NT2/D1 (cell line): ENCODE results near the gene DNAL1.

Experiments
- DNase-seq: peaks from one replicate; pipeline ENCODE4 v3.0.0-alpha.2; 2011; ENCODE audit warnings: low read depth, low spot score
- H3K27me3 ChIP-seq: 2 replicates; pipeline ENCODE4 v1.6.0; 2011; ENCODE audit warnings: mild to moderate bottlenecking; ENCODE audit not compliant: insufficient read length, insufficient read depth
- H3K36me3 ChIP-seq: 2 replicates; pipeline ENCODE4 v1.6.1; 2011; ENCODE audit warnings: mild to moderate bottlenecking, low read length, mixed read lengths; ENCODE audit not compliant: insufficient read depth, insufficient read length
- H3K4me1 ChIP-seq: 2 replicates; pipeline ENCODE4 v1.5.1; 2011; ENCODE audit not compliant: insufficient read depth, insufficient read length
- H3K4me3 ChIP-seq: 2 replicates; pipeline ENCODE4 v1.5.1; 2011; ENCODE audit warnings: low read depth; ENCODE audit not compliant: insufficient read length
- H3K9ac ChIP-seq: 2 replicates; pipeline ENCODE4 v1.6.0; 2011; ENCODE audit warnings: low read depth; ENCODE audit not compliant: insufficient read length
- H3K9me3 ChIP-seq: 2 replicates; pipeline ENCODE4 v1.5.1; 2011; ENCODE audit warnings: mild to moderate bottlenecking, low read length; ENCODE audit not compliant: insufficient read depth
- SUZ12 ChIP-seq: IDR thresholded peaks from 2 replicates; pipeline ENCODE4 v1.6.1; 2011; ENCODE audit not compliant: insufficient read length, insufficient read depth; ENCODE audit errors: extremely low read depth
- YY1 ChIP-seq: IDR thresholded peaks from 2 replicates; pipeline ENCODE4 v1.6.1; 2011; ENCODE audit not compliant: insufficient read length, insufficient read depth
- ZNF274 ChIP-seq: IDR thresholded peaks from 2 replicates; pipeline ENCODE4 v1.6.1; 2011; ENCODE audit warnings: mild to moderate bottlenecking, low read depth, low read length

Gene DNAL1

DNA sequence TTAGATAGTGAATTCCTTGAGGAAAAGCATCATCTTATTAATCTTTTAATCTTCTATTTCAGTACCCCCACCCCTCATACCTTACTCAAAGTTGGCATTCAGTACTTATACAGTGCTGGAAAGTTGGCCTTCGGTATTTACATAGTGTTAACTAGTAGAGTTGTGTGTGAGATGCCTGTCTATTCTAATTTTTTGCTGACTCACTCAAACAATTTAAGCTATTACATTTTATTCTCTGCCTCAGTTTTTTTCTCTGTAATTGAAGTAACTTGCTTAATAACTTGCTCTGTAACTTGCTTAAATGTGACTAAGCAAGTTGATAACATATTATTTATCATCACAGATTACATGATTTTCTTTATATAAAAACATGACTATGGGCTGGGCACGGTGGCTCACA lies 20.3 kb downstream of the DNAL1 start:
- Histone ChIP-seq H3K9me3 (no peaks in the 10 kb centered on the region), H3K27me3 (no peaks in the 10 kb centered on the region), H3K4me1 (no peaks in the 10 kb centered on the region), H3K9ac (no peak overlapping the region), H3K36me3 (no peaks in the 10 kb centered on the region), H3K4me3 (no peak overlapping the region)
- no peak for DNase-seq
- TF ChIP-seq YY1, result no peak
- TF ChIP-seq ZNF274, result no peak
- no peak for TF ChIP-seq SUZ12

DNA sequence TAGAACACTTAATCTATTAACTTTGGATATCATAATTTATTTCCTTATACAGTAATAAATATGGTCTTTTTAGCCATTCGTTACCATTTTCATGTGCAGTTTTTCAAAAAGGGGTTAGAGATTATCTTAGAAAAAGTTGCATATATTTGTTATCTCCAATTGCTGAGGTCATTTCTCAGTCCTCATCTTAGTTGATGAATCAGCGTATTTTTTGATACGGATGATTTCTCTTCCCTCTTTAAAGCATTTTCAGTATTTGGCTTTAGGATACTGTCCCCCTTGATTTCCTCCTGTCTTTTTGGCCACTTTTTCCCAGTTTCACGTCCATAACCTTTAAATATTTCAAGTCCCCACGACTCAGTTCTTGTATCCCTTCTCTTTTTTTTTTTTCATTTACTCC lies 21.8 kb downstream of the DNAL1 start:
- H3K4me3 ChIP-seq, result no peak overlapping the region
- H3K9me3 ChIP-seq, result no peaks in the 10 kb centered on the region
- no peak for DNase-seq
- TF ChIP-seq SUZ12 (no peak), YY1 (no peak), ZNF274 (no peak)
- H3K4me1 ChIP-seq, result no peaks in the 10 kb centered on the region
- H3K27me3 ChIP-seq, result no peaks in the 10 kb centered on the region
- no peak overlapping the region for H3K9ac ChIP-seq
- no peaks in the 10 kb centered on the region for H3K36me3 ChIP-seq

DNA sequence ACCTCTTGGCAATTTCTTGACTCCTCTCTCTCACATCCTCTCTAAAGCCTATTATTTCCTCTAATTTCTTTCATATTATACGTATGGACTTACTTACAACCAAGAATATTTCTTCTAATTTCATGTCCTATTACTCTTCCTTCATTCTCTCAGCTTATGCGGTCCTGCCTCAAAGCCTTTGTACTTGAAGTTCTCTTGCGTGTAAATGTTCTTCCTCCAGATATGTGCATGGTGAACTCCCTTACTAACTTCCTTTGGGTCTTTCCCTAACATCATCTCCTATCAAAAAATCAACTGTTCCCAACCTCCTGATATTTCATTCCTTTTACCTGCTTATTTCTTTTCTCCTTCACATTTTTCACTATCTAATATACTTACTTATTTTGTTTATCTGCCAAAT lies 23.1 kb downstream of the DNAL1 start:
- H3K4me3 ChIP-seq, result no peak overlapping the region
- H3K27me3 ChIP-seq, result no peaks in the 10 kb centered on the region
- no peak for DNase-seq
- peaks cover 2% of the 10 kb centered on the region for H3K36me3 ChIP-seq
- no peak for TF ChIP-seq YY1
- H3K9me3 ChIP-seq, result no peaks in the 10 kb centered on the region
- H3K9ac ChIP-seq, result no peak overlapping the region
- H3K4me1 ChIP-seq, result no peaks in the 10 kb centered on the region

DNA sequence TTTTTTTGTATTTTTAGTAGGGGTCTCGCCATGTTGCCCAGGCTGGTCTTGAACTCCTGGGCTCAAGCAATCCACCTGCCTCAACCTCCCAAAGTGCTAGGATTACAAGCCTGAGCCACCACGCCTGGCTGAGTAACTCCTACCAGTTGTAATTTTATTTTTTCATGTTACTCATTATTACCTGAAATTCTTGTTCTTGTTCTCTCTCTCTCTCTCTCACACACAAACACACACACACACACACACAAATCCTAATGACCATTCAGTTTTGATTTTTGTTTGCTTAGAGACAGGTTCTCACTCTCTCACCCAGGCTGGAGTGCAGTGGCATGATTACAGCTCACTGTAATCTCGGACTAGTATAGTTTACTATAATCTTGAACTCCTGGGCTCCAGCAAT lies 30.2 kb downstream of the DNAL1 start:
- Histone ChIP-seq H3K36me3 (peaks cover 2% of the 10 kb centered on the region), H3K9ac (no peak overlapping the region), H3K4me3 (no peak overlapping the region), H3K4me1 (no peaks in the 10 kb centered on the region), H3K27me3 (no peaks in the 10 kb centered on the region), H3K9me3 (no peaks in the 10 kb centered on the region)
- DNase-seq, result no peak
- no peak for TF ChIP-seq YY1
- TF ChIP-seq ZNF274, result no peak
- no peak for TF ChIP-seq SUZ12

DNA sequence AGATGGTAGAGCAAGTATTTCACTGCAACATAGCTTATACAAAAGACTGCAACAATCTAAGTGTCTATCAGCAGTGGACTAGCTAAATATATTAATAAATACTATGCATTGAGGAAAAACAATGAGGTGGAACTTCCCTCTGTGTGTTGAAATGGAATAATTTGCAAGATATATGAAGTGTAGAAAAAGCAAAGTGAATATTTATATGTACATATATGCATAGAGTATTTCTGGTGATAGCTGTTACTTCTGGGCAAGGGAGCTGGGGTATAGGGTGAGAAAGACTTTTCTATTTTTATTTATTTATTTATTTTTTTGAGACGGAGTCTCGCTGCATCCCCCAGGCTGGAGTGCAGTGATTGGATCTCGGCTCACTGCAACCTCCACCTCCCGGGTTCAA lies 33.9 kb downstream of the DNAL1 start:
- H3K4me1 ChIP-seq, result no peaks in the 10 kb centered on the region
- H3K27me3 ChIP-seq, result no peaks in the 10 kb centered on the region
- no peaks in the 10 kb centered on the region for H3K36me3 ChIP-seq
- no peak for TF ChIP-seq YY1
- no peak for TF ChIP-seq ZNF274
- no peak for TF ChIP-seq SUZ12
- H3K9ac ChIP-seq, result no peak overlapping the region
- DNase-seq, result no peak
- H3K9me3 ChIP-seq, result no peaks in the 10 kb centered on the region
- no peak overlapping the region for H3K4me3 ChIP-seq

DNA sequence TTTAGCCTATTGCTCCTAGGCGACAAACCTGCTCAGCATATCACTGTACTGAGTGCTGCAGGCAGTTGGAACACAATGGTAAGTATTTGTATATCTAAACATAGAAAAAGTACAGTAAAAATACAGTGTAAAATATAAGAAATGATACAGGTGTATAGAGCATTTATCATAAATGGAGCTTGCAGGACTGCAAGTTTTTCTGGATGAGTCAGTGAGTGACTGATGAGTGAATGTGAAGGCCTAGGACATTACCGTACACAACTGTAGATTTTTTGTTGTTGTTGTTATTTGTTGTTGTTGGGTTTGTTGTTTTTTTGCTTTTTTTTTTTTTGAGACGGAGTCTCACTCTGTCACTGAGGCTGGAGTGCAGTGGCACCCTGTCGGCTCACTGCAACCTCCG lies 36.0 kb downstream of the DNAL1 start:
- DNase-seq, result no peak
- no peak overlapping the region for H3K4me3 ChIP-seq
- no peaks in the 10 kb centered on the region for H3K9me3 ChIP-seq
- no peak overlapping the region for H3K9ac ChIP-seq
- H3K4me1 ChIP-seq, result no peaks in the 10 kb centered on the region
- TF ChIP-seq ZNF274, result no peak
- TF ChIP-seq SUZ12, result no peak
- no peak for TF ChIP-seq YY1
- no peaks in the 10 kb centered on the region for H3K27me3 ChIP-seq
- no peaks in the 10 kb centered on the region for H3K36me3 ChIP-seq

DNA sequence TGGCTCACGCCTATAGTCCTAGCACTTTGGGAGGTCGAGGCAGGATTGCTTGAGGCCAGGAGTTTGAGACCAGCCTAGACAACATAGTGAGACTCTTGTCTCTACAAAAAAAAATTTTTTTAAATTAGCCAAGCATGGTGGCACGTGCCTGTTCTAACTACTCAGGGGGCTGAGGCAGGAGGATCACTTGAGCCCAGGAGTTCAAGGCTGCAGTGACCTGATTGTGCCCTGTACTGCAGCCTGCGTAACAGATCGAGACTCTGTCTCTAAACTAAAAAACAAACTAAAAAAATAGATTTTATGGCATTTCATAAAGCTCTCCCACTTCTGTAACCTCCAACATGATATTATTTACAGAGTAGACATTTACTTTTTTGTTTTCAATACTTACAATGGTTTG lies 39.8 kb downstream of the DNAL1 start:
- H3K36me3 ChIP-seq, result peaks cover 4% of the 10 kb centered on the region
- no peak for DNase-seq
- TF ChIP-seq ZNF274, result no peak
- TF ChIP-seq SUZ12, result no peak
- TF ChIP-seq YY1, result no peak

DNA sequence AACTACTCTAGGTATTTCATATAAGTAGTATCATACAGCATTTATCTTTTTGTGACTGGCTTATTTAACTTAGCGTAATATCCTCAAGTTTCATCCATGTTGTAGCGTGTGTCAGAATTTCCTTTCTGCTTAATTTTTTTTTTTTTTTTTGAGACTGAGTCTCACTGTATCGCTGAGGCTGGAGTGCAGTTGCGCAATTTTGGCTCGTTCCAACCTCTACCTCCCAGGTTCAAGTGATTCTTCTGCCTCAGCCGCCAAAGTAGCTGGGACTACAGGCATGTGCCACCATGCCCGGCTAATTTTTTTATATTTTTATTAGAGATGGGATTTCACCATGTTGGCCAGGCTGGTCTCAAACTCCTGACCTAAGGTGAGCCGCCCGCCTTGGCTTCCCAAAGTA lies 40.5 kb downstream of the DNAL1 start:
- Histone ChIP-seq H3K36me3 (peaks cover 6% of the 10 kb centered on the region), H3K4me1 (no peaks in the 10 kb centered on the region), H3K9ac (no peak overlapping the region), H3K4me3 (no peak overlapping the region), H3K27me3 (no peaks in the 10 kb centered on the region), H3K9me3 (no peaks in the 10 kb centered on the region)
- TF ChIP-seq YY1, result no peak
- no peak for TF ChIP-seq SUZ12
- TF ChIP-seq ZNF274, result no peak
- no peak for DNase-seq

More for the DNA sequence above, 39.8 kb downstream of the DNAL1 start:
- no peaks in the 10 kb centered on the region for H3K9me3 ChIP-seq
- H3K4me3 ChIP-seq, result no peak overlapping the region
- H3K9ac ChIP-seq, result no peak overlapping the region
- H3K4me1 ChIP-seq, result no peaks in the 10 kb centered on the region
- H3K27me3 ChIP-seq, result no peaks in the 10 kb centered on the region
